ENCODE results near the gene CNTNAP2. TPM values are rescaled to one million over a fixed set of nuclear protein-coding genes. Genes with fewer than 3 reads are reported as not detected.
"Not testable (repeated sequence)": the region's sequence is repeated elsewhere in the genome, so short reads cannot be mapped to it uniquely, and the experiment has no call there.

The CNTNAP2 gene
- total RNA-seq, 2 experiments from 2014 or later: 0.14 TPM; not detected in 1

DNA sequence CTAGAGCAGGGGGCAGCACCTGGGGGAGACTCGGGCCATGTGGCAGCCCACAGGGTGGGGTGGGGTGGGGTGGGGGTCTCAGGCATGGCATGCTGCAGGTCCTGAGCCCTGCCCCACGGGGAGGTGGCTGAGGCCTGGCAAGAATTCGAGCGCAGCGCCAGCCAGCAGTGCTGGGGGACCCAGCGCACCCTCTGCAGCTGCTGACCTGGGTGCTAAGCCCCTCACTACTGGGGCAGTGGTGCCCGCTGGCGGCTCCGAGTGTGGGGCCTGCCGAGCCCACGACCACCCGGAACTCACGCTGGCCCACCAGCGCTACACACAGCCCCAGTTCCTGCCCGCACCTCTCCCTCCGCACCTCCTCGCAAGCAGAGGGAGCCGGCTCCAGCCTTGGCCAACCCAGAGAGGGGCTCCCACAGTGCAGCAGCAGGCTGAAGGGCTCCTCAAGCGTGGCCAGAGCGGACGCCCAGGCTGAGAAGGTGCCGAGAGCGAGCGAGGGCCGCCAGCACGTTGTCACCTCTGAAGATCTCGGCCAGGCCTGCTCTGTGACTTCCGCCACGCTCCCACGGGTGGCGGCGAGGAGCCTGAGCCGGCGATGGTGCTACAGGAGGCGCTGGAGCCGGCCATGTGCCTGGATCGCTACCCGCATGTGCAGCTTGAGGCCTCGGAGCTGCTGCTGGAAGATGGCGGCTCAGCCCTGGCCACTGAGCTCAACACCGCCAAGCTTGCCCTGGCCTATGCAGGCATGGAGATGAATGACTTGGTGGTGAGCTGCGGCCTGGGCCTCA is 2328.9 kb downstream of the CNTNAP2 start:
- H3K4me1 Mint-ChIP-seq (ENCODE audit: low read depth): peaks cover 3% of the 10 kb centered on the region
- CTCF ChIA-PET: interaction anchor here (0.7 kb wide), 1 partner anchor 621 kb away, joined by 3 read pairs; no protein-coding TSS in a partner anchor
- peaks cover 1% of the 10 kb centered on the region for H3K27me3 Mint-ChIP-seq (ENCODE audit: low read depth)
- H3K27ac Mint-ChIP-seq: no peak overlapping the region
- no peaks in the 10 kb centered on the region for H3K36me3 Mint-ChIP-seq (ENCODE audit: low read depth)
- no peak overlapping the region for H3K4me3 Mint-ChIP-seq
- no peak for DNase-seq
- H3K9me3 Mint-ChIP-seq: no peaks in the 10 kb centered on the region
- intact Hi-C loops (cut with micrococcal nuclease): no loop called here

DNA sequence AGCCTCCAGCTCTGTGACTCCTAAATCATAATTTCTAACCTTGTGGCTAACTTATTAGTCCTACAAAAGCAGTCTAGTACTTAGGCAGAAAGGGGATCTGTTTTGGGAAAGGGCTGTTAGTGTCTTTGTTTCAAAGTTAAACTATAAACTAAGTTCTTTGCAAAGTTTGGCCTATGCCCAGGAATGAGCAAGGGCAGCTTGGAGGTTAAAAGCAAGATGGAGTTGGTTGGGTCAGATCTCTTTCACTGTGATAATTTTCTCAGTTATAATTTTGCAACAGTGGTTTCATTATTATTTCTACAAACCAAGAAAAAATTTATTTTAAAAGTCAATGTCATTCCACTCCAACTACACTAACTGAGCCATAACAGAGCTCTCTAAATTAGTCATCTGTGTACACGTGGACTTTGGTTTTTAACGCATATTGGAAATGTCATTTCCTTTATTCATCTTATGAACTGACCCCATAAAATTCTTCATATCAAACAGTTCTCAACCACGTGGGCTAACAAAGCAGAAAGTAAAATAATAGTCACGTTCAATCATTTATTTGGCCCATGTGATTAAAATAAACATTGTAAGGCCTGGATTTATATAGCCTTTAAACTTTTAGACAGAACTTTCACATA is 2330.7 kb downstream of the CNTNAP2 start:
- peaks cover 3% of the 10 kb centered on the region for H3K4me1 Mint-ChIP-seq (ENCODE audit: low read depth)
- H3K4me3 Mint-ChIP-seq: no peak overlapping the region
- H3K9me3 Mint-ChIP-seq: no peaks in the 10 kb centered on the region
- DNase-seq: no peak
- CTCF ChIA-PET: interaction anchor here (0.5 kb wide), 1 partner anchor 22 kb away, joined by 3 read pairs; no protein-coding TSS in a partner anchor
- no peaks in the 10 kb centered on the region for H3K36me3 Mint-ChIP-seq (ENCODE audit: low read depth)
- H3K27ac Mint-ChIP-seq: no peak overlapping the region
- peaks cover 1% of the 10 kb centered on the region for H3K27me3 Mint-ChIP-seq (ENCODE audit: low read depth)
- intact Hi-C loops (cut with micrococcal nuclease): no loop called here

DNA sequence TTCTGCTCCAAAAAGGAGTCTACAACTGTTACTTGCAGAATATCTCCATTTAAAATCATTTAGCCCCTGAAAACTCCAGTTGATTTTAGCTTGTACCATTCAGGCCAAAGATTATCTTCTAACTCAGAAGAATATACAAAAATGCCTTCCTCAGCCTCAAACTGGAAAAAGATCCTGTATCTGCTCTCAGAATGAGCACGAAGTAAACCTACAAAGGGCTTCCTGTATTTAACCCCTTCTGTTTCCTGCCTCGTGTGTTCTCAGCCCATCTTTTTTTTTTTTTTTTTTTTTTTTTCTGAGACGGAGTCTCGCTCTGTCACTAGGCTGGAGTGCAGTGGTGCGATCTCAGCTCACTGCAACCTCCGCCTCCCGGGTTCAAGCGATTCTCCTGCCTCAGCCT is 2334.9 kb downstream of the CNTNAP2 start:
- H3K36me3 Mint-ChIP-seq (ENCODE audit: low read depth); DNase-seq; H3K4me1 Mint-ChIP-seq (ENCODE audit: low read depth); H3K27me3 Mint-ChIP-seq (ENCODE audit: low read depth); intact Hi-C loops (cut with micrococcal nuclease); H3K4me3 Mint-ChIP-seq; H3K27ac Mint-ChIP-seq; H3K9me3 Mint-ChIP-seq: not testable (repeated sequence)
- CTCF ChIA-PET: interaction anchor here (1.1 kb wide), 1 partner anchor 16 kb away, joined by 3 read pairs; no protein-coding TSS in a partner anchor

DNA sequence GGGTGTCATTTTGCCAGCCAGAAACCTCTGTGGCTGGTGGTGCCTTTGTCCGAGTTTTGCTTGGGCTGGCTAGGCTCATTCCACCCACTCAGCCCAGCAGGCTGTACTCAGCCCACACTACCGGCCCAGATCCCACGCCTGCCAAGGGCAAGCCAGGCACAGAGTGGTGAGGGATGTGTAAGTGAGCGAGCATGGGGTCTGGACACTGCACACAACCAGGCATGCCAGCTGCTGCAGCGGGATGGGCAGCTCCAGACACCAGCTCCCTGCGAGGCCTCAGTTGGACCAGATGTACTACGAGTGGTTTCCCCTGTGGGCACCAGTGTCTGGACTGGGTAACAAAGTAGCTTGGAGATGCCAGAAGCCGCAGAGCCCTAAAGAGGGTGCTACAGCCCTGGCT is 2339.8 kb downstream of the CNTNAP2 start:
- H3K27ac Mint-ChIP-seq: no peak overlapping the region
- intact Hi-C loops (cut with micrococcal nuclease): no loop called here
- CTCF ChIA-PET: no interaction called here
- H3K4me3 Mint-ChIP-seq: no peak overlapping the region
- H3K36me3 Mint-ChIP-seq (ENCODE audit: low read depth): no peaks in the 10 kb centered on the region
- no peaks in the 10 kb centered on the region for H3K4me1 Mint-ChIP-seq (ENCODE audit: low read depth)
- no peak for DNase-seq
- peaks cover 4% of the 10 kb centered on the region for H3K27me3 Mint-ChIP-seq (ENCODE audit: low read depth)
- H3K9me3 Mint-ChIP-seq: no peaks in the 10 kb centered on the region

GRCh38 chr7:148457310-148457921 is 2340.8 kb downstream of the CNTNAP2 start:
- H3K36me3 Mint-ChIP-seq (ENCODE audit: low read depth): no peaks in the 10 kb centered on the region
- H3K9me3 Mint-ChIP-seq: peaks cover 3% of the 10 kb centered on the region
- CTCF ChIA-PET: interaction anchor here (0.7 to 1.1 kb wide), 3 partner anchors 15 to 194 kb away, joined by 3 to 6 read pairs (median 3); no protein-coding TSS in a partner anchor
- peaks cover 4% of the 10 kb centered on the region for H3K27me3 Mint-ChIP-seq (ENCODE audit: low read depth)
- H3K4me3 Mint-ChIP-seq: no peak overlapping the region
- no peaks in the 10 kb centered on the region for H3K4me1 Mint-ChIP-seq (ENCODE audit: low read depth)
- intact Hi-C loops (cut with micrococcal nuclease): no loop called here
- no peak for DNase-seq
- H3K27ac Mint-ChIP-seq: no peak overlapping the region

DNA sequence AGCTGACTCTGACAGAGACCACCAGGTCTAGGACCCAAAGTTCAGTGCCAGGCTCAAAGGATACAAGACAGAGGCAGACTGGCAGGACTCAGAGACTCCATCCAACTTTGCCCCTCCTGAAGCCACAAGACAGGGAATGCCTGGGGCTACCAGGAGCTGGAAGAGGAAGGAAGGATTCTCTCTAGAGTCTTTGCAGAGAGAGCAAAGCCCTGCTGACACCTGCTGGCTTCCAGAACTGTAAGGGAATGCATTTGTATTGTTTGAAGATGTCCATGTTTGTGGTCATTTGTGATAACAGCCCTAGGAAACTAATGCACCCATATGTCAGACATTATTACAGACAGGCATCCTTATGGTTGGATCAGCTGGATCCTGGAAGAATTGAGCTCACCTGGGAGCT is 2341.7 kb downstream of the CNTNAP2 start:
- intact Hi-C loops (cut with micrococcal nuclease): no loop called here
- CTCF ChIA-PET: interaction anchor here (0.7 to 1.1 kb wide), 5 partner anchors 16 to 195 kb away, joined by 3 to 6 read pairs (median 3); no protein-coding TSS in a partner anchor
- no peaks in the 10 kb centered on the region for H3K4me1 Mint-ChIP-seq (ENCODE audit: low read depth)
- peaks cover 8% of the 10 kb centered on the region for H3K9me3 Mint-ChIP-seq
- no peak overlapping the region for H3K4me3 Mint-ChIP-seq
- H3K27me3 Mint-ChIP-seq (ENCODE audit: low read depth): peaks cover 4% of the 10 kb centered on the region
- H3K27ac Mint-ChIP-seq: no peak overlapping the region
- no peak for DNase-seq
- no peaks in the 10 kb centered on the region for H3K36me3 Mint-ChIP-seq (ENCODE audit: low read depth)

GRCh38 chr7:148461392-148462179 is 2345.0 kb downstream of the CNTNAP2 start:
- CTCF ChIA-PET: no interaction called here
- no peaks in the 10 kb centered on the region for H3K36me3 Mint-ChIP-seq (ENCODE audit: low read depth)
- no peak for DNase-seq
- H3K4me3 Mint-ChIP-seq: no peak overlapping the region
- no peak overlapping the region for H3K27ac Mint-ChIP-seq
- peaks cover 9% of the 10 kb centered on the region for H3K9me3 Mint-ChIP-seq
- no peaks in the 10 kb centered on the region for H3K27me3 Mint-ChIP-seq (ENCODE audit: low read depth)
- no peaks in the 10 kb centered on the region for H3K4me1 Mint-ChIP-seq (ENCODE audit: low read depth)
- intact Hi-C loops (cut with micrococcal nuclease): no loop called here

- H3K36me3 Mint-ChIP-seq (ENCODE audit: low read depth); H3K4me1 Mint-ChIP-seq (ENCODE audit: low read depth); H3K9me3 Mint-ChIP-seq; DNase-seq; CTCF ChIA-PET; H3K27me3 Mint-ChIP-seq (ENCODE audit: low read depth); intact Hi-C loops (cut with micrococcal nuclease); H3K4me3 Mint-ChIP-seq; H3K27ac Mint-ChIP-seq: not testable (repeated sequence)
These were observed 2346.2 kb downstream of the CNTNAP2 start for GRCh38 chr7:148462774-148463173.

DNA sequence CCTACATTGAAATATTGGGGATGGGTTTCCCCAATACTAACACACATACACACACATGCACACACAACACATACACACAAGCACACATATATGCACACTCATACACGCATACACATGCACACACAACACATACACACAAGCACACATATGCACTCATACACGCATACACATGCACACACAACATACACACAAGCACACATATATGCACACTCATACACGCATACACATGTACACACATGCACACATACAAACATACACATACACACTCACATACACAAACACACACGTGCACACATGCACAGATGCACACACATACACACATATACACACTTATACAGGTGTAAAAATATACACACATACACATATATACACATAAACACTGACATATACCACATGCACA is 2346.6 kb downstream of the CNTNAP2 start:
- intact Hi-C loops (cut with micrococcal nuclease): no loop called here
- Mint-ChIP-seq H3K27ac (no peak overlapping the region), H3K36me3 (ENCODE audit: low read depth) (no peaks in the 10 kb centered on the region), H3K9me3 (peaks cover 9% of the 10 kb centered on the region), H3K4me3 (no peak overlapping the region), H3K4me1 (ENCODE audit: low read depth) (no peaks in the 10 kb centered on the region), H3K27me3 (ENCODE audit: low read depth) (no peaks in the 10 kb centered on the region)
- no peak for DNase-seq
- CTCF ChIA-PET: no interaction called here

GRCh38 chr7:148464947-148465346 is 2348.3 kb downstream of the CNTNAP2 start:
- H3K27ac Mint-ChIP-seq: no peak overlapping the region
- intact Hi-C loops (cut with micrococcal nuclease): no loop called here
- H3K9me3 Mint-ChIP-seq: peaks cover 9% of the 10 kb centered on the region
- no peaks in the 10 kb centered on the region for H3K27me3 Mint-ChIP-seq (ENCODE audit: low read depth)
- no peak overlapping the region for H3K4me3 Mint-ChIP-seq
- H3K36me3 Mint-ChIP-seq (ENCODE audit: low read depth): no peaks in the 10 kb centered on the region
- H3K4me1 Mint-ChIP-seq (ENCODE audit: low read depth): no peaks in the 10 kb centered on the region
- DNase-seq: no peak
- CTCF ChIA-PET: no interaction called here

GRCh38 chr7:148465441-148465840 is 2348.8 kb downstream of the CNTNAP2 start:
- H3K4me1 Mint-ChIP-seq (ENCODE audit: low read depth); H3K4me3 Mint-ChIP-seq; DNase-seq; H3K9me3 Mint-ChIP-seq; H3K27me3 Mint-ChIP-seq (ENCODE audit: low read depth); H3K36me3 Mint-ChIP-seq (ENCODE audit: low read depth); H3K27ac Mint-ChIP-seq; CTCF ChIA-PET; intact Hi-C loops (cut with micrococcal nuclease): not testable (repeated sequence)

- CTCF ChIA-PET: no interaction called here
These were observed 2349.5 kb downstream of the CNTNAP2 start for GRCh38 chr7:148466120-148466519.

More at GRCh38 chr7:148466120-148466519, 2349.5 kb downstream of the CNTNAP2 start:
- H3K4me1 Mint-ChIP-seq (ENCODE audit: low read depth): no peaks in the 10 kb centered on the region
- no peak for DNase-seq
- intact Hi-C loops (cut with micrococcal nuclease): no loop called here
- H3K9me3 Mint-ChIP-seq: peaks cover 9% of the 10 kb centered on the region
- H3K27me3 Mint-ChIP-seq (ENCODE audit: low read depth): no peaks in the 10 kb centered on the region
- H3K4me3 Mint-ChIP-seq: no peak overlapping the region
- no peaks in the 10 kb centered on the region for H3K36me3 Mint-ChIP-seq (ENCODE audit: low read depth)
- no peak overlapping the region for H3K27ac Mint-ChIP-seq
